ENCODE results near the gene AP3B1.
A peak's percentile ranks its signal among the peaks of the same experiment; 100 is the strongest.
"Not testable (repeated sequence)": the region's sequence is repeated elsewhere in the genome, so short reads cannot be mapped to it uniquely, and the experiment has no call there.

Gene AP3B1

GRCh38 chr5:78188681-78189080 is 105.8 kb downstream of the AP3B1 start:
- intact Hi-C loops (cut with DNase I): not testable (repeated sequence)

GRCh38 chr5:78187172-78187571 is 107.3 kb downstream of the AP3B1 start:
- no peak for DNase-seq
- intact Hi-C loops (cut with DNase I): no loop called here

More at GRCh38 chr5:78188681-78189080, 105.8 kb downstream of the AP3B1 start:
- DNase-seq: not testable (repeated sequence)

- DNase-seq: no peak
- intact Hi-C loops (cut with DNase I): no loop called here
Observed at GRCh38 chr5:78182838-78183237, 111.7 kb downstream of the AP3B1 start.

- intact Hi-C loops (cut with DNase I): no loop called here
- no peak for DNase-seq
Observed at GRCh38 chr5:78178356-78178755, 116.1 kb downstream of the AP3B1 start.

GRCh38 chr5:78170335-78170734 is 124.2 kb downstream of the AP3B1 start:
- DNase-seq; intact Hi-C loops (cut with DNase I): not testable (repeated sequence)

GRCh38 chr5:78162253-78162862 is 132.1 kb downstream of the AP3B1 start:
- intact Hi-C loops (cut with DNase I): loop anchor here (10.0 kb wide), 1 partner anchor 598 kb away; no protein-coding TSS in a partner anchor
- DNase-seq: peak in 10 of 42 donors; percentile 14 to 53 (median 33)

GRCh38 chr5:78157001-78157400 is 137.5 kb downstream of the AP3B1 start:
- no peak for DNase-seq
- intact Hi-C loops (cut with DNase I): no loop called here

GRCh38 chr5:78151594-78152271 is 142.8 kb downstream of the AP3B1 start:
- DNase-seq: no peak
- intact Hi-C loops (cut with DNase I): no loop called here

- intact Hi-C loops (cut with DNase I): no loop called here
- no peak for DNase-seq
Observed at GRCh38 chr5:78137290-78137689, 157.2 kb downstream of the AP3B1 start.

GRCh38 chr5:78133423-78133822 is 161.1 kb downstream of the AP3B1 start:
- DNase-seq: no peak
- intact Hi-C loops (cut with DNase I): no loop called here

GRCh38 chr5:78132507-78132906 is 162.0 kb downstream of the AP3B1 start:
- intact Hi-C loops (cut with DNase I): no loop called here
- DNase-seq: no peak

- intact Hi-C loops (cut with DNase I): no loop called here
- no peak for DNase-seq
Observed at GRCh38 chr5:78129597-78129996, 164.9 kb downstream of the AP3B1 start.

GRCh38 chr5:78127875-78128274 is 166.6 kb downstream of the AP3B1 start:
- intact Hi-C loops (cut with DNase I): no loop called here
- DNase-seq: peak in 1 of 42 donors; percentile 14

GRCh38 chr5:78126536-78126935 is 168.0 kb downstream of the AP3B1 start:
- intact Hi-C loops (cut with DNase I): no loop called here
- DNase-seq: no peak

- intact Hi-C loops (cut with DNase I): no loop called here
- DNase-seq: no peak
Observed at GRCh38 chr5:78116167-78116566, 178.3 kb downstream of the AP3B1 start.

GRCh38 chr5:78113689-78114264 is 180.7 kb downstream of the AP3B1 start:
- intact Hi-C loops (cut with DNase I): no loop called here
- peak in 5 of 42 donors; percentile 3 to 17 (median 7) for DNase-seq

- peak in 1 of 42 donors; percentile 3 for DNase-seq
- intact Hi-C loops (cut with DNase I): no loop called here
Observed at GRCh38 chr5:78112931-78113330, 181.6 kb downstream of the AP3B1 start.

- intact Hi-C loops (cut with DNase I): no loop called here
- no peak for DNase-seq
Observed at GRCh38 chr5:78109891-78110324, 184.6 kb downstream of the AP3B1 start.

GRCh38 chr5:78108564-78108963 is 185.9 kb downstream of the AP3B1 start:
- DNase-seq: no peak
- intact Hi-C loops (cut with DNase I): no loop called here

GRCh38 chr5:78103232-78103918 is 191.1 kb downstream of the AP3B1 start:
- intact Hi-C loops (cut with DNase I): no loop called here
- peak in 1 of 42 donors; percentile 7 for DNase-seq
